Aorta (tissue), 5 donors: ENCODE results near the gene MTG1. TPM values are rescaled to one million over a fixed set of nuclear protein-coding genes. Genes with fewer than 3 reads are reported as not detected.

ENCODE experiments used
- ATAC-seq: fragments of 200-7000 bp; cut with Tn5 transposase; one replicate; pipeline ENCODE4 v1.9.1; 2022; ENCODE audit warnings: moderate library complexity; ENCODE audit not compliant: low FRiP score
- DNase-seq, 2 donors: peaks; one replicate each; pipeline ENCODE4 v3.0.0-alpha.2; 2020
- H3K27ac ChIP-seq, 2 donors: one replicate each; pipeline ENCODE4 v1.5.1; 2013; ENCODE audit warnings: low read length in 2 of 2, mild to moderate bottlenecking in 2 of 2, moderate library complexity in 2 of 2, control low read depth in 1 of 2, inconsistent platforms in 1 of 2, low read depth in 1 of 2
- H3K27me3 ChIP-seq, 2 donors: one replicate each; pipeline ENCODE4 v1.6.1; 2013; ENCODE audit warnings: control low read depth in 1 of 2, low read length in 1 of 2, mild to moderate bottlenecking in 1 of 2, moderate library complexity in 1 of 2; ENCODE audit not compliant: insufficient read depth in 2 of 2, control insufficient read depth in 1 of 2
- H3K36me3 ChIP-seq, 2 donors: one replicate each; pipeline ENCODE4 v1.6.1; 2013; ENCODE audit warnings: control low read depth in 1 of 2, low read length in 1 of 2, mild to moderate bottlenecking in 1 of 2; ENCODE audit not compliant: insufficient read depth in 2 of 2, control insufficient read depth in 1 of 2
- H3K4me1 ChIP-seq, 2 donors: one replicate each; pipeline ENCODE4 v1.6.1; 2013; ENCODE audit warnings: low read length in 2 of 2, control low read depth in 1 of 2, mild to moderate bottlenecking in 1 of 2, moderate library complexity in 1 of 2; ENCODE audit not compliant: insufficient read depth in 2 of 2, control insufficient read depth in 1 of 2
- H3K4me3 ChIP-seq, 2 donors: one replicate each; pipeline ENCODE4 v1.5.1; 2013; ENCODE audit warnings: low read length in 2 of 2, control low read depth in 1 of 2, mild to moderate bottlenecking in 1 of 2
- H3K9me3 ChIP-seq: one replicate; pipeline ENCODE4 v1.6.1; 2013; ENCODE audit warnings: mild to moderate bottlenecking, low read length; ENCODE audit not compliant: control insufficient read depth
- WGBS, 2 donors: extraction: QIAGEN DNeasy Blood & Tissue Kit; methylation state at CpG; one replicate each; pipeline ENCODE4 v1.1.7; 2013; 5-methylcytosine and 5-hydroxymethylcytosine counted together
- intact Hi-C, 2 donors: fragments of 100-400 bp; cut with DNase I; formaldehyde crosslinking; loops; one replicate each; pipeline versions ENCODE4 v1.14.2 to v1.15.0; 2022
- polyA plus RNA-seq, 2 donors: library from polyadenylated mRNA; stranded (reverse); fragments of 200-250 nt; gene quantifications; one replicate each; pipeline ENCODE4 v1.2.3, GENCODE V29; 2013
- total RNA-seq, 2 donors: library from RNA; stranded (reverse); fragmentation: NEBNext Ultra II Directional; extraction: Animal tissue kit (Norgen Biotek cat#: 25700); gene quantifications; one replicate each; pipeline ENCODE4 v1.2.1, GENCODE V29; 2021
- donor health status: healthy with polysubstance abuse.
- donor health status: Bipolar disorder and iron deficiency.
- donor health status: DM: no; HTN: no; CAD: no.
- donor health status: DM: no; HTN: no; CAD: no.
- donor health status: DM: yes; HTN: yes; CAD: no.

Gene MTG1
- total and polyA plus RNA-seq, 4 donors, result 13.1 to 39.3 (median 31.0) TPM

- H3K9me3 ChIP-seq, result peaks cover 3% of the 10 kb centered on the region
- 89 to 92% methylated on average over 20 to 22 of the region's 22 CpGs for WGBS, 2 donors
- H3K27ac ChIP-seq, result no peak overlapping the region
- H3K4me3 ChIP-seq, result no peak overlapping the region
- H3K36me3 ChIP-seq, result no peaks in the 10 kb centered on the region
- peak; percentile 41 to 72 for DNase-seq
- H3K4me1 ChIP-seq, result no peaks in the 10 kb centered on the region
- intact Hi-C loops, result no loop called here
- peak; percentile 44 for ATAC-seq
- H3K27me3 ChIP-seq, result no peaks in the 10 kb centered on the region
Observed at GRCh38 chr10:133445268-133445732, 51.3 kb downstream of the MTG1 start.

- Histone ChIP-seq H3K9me3 (peaks cover 3% of the 10 kb centered on the region), H3K27ac (no peak overlapping the region), H3K27me3 (no peaks in the 10 kb centered on the region), H3K36me3 (no peaks in the 10 kb centered on the region), H3K4me1 (no peaks in the 10 kb centered on the region), H3K4me3 (no peak overlapping the region)
- intact Hi-C loops, result no loop called here
- DNase-seq, result peak; percentile 43 to 76
- no peak for ATAC-seq
- WGBS, 2 donors, result 43 to 52% methylated on average over 59 to 80 of the region's 80 CpGs
Observed at GRCh38 chr10:133445751-133446708, 52.1 kb downstream of the MTG1 start.

GRCh38 chr10:133446979-133447378 lies 53.0 kb downstream of the MTG1 start:
- Histone ChIP-seq H3K36me3 (no peaks in the 10 kb centered on the region), H3K4me1 (no peaks in the 10 kb centered on the region), H3K27me3 (no peaks in the 10 kb centered on the region), H3K4me3 (no peak overlapping the region), H3K9me3 (peaks cover 3% of the 10 kb centered on the region), H3K27ac (no peak overlapping the region)
- intact Hi-C loops, result no loop called here
- WGBS, 2 donors, result 80 to 85% methylated on average over 11 of the region's 11 CpGs
- DNase-seq, result no peak
- no peak for ATAC-seq

GRCh38 chr10:133448120-133448519 lies 54.2 kb downstream of the MTG1 start:
- Histone ChIP-seq H3K4me3 (no peak overlapping the region), H3K27me3 (no peaks in the 10 kb centered on the region), H3K4me1 (no peaks in the 10 kb centered on the region), H3K36me3 (no peaks in the 10 kb centered on the region), H3K9me3 (peaks cover 3% of the 10 kb centered on the region), H3K27ac (no peak overlapping the region)
- intact Hi-C loops, result no loop called here
- DNase-seq (no peak), ATAC-seq (no peak)

- intact Hi-C loops, result no loop called here
- Histone ChIP-seq H3K4me1 (no peaks in the 10 kb centered on the region), H3K36me3 (no peaks in the 10 kb centered on the region), H3K27ac (no peak overlapping the region), H3K27me3 (no peaks in the 10 kb centered on the region), H3K4me3 (no peak overlapping the region), H3K9me3 (peaks cover 3% of the 10 kb centered on the region)
- no peak for ATAC-seq
- WGBS, 2 donors, result 42 to 45% methylated on average over 4 of the region's 4 CpGs
- no peak for DNase-seq
Observed at GRCh38 chr10:133451346-133451745, 57.4 kb downstream of the MTG1 start.

GRCh38 chr10:133452453-133452852 lies 58.5 kb downstream of the MTG1 start:
- whole genome bisulfite sequencing, 2 donors, result 84 to 88% methylated on average over 4 of the region's 4 CpGs
- Histone ChIP-seq H3K27me3 (no peaks in the 10 kb centered on the region), H3K27ac (no peak overlapping the region), H3K9me3 (no peaks in the 10 kb centered on the region), H3K4me1 (no peaks in the 10 kb centered on the region), H3K4me3 (no peak overlapping the region), H3K36me3 (no peaks in the 10 kb centered on the region)
- no peak for ATAC-seq
- DNase-seq, result no peak
- intact Hi-C loops, result no loop called here

- H3K27me3 ChIP-seq, result no peaks in the 10 kb centered on the region
- intact Hi-C loops, result no loop called here
- DNase-seq, result no peak
Observed at GRCh38 chr10:133453516-133454203, 59.7 kb downstream of the MTG1 start, which contains the start of gene SCART1. SCART1 (plus strand) TSS chr10:133453945; CDS start chr10:133453998, 53 bp downstream.

GRCh38 chr10:133454204-133454893 lies 60.4 kb downstream of the MTG1 start:
- Histone ChIP-seq H3K27me3 (no peaks in the 10 kb centered on the region), H3K4me1 (no peaks in the 10 kb centered on the region), H3K9me3 (no peaks in the 10 kb centered on the region), H3K36me3 (no peaks in the 10 kb centered on the region), H3K27ac (no peak overlapping the region), H3K4me3 (no peak overlapping the region)
- intact Hi-C loops, result no loop called here
- DNase-seq (peak in 1 of 2 donors; percentile 30), ATAC-seq (no peak)
- WGBS, 2 donors, result 87 to 90% methylated on average over 10 of the region's 10 CpGs

More at GRCh38 chr10:133453516-133454203, 59.7 kb downstream of the MTG1 start, which contains the start of gene SCART1:
- WGBS, 2 donors, result 88 to 90% methylated on average over 11 of the region's 11 CpGs
- Histone ChIP-seq H3K4me3 (no peak within 1 kb of the TSS), H3K36me3 (no peaks in the 10 kb centered on the region), H3K9me3 (no peaks in the 10 kb centered on the region), H3K4me1 (no peaks in the 10 kb centered on the region), H3K27ac (no peak within 1 kb of the TSS)
- ATAC-seq, result no peak
